Measurements from ENCODE around the gene TMPRSS12.
"Not testable (repeated sequence)": the region's sequence is repeated elsewhere in the genome, so short reads cannot be mapped to it uniquely, and the experiment has no call there.

TMPRSS12 gene

GRCh38 chr12:50859621-50860310 is 17.0 kb downstream of the TMPRSS12 start:
- no peak for DNase-seq

- peak in 1 of 2 experiments; percentile 6 for DNase-seq
Measured at GRCh38 chr12:50862316-50862715, 19.6 kb downstream of the TMPRSS12 start.

- DNase-seq = no peak
Measured at GRCh38 chr12:50865266-50865665, 22.5 kb downstream of the TMPRSS12 start.

- not testable (repeated sequence) for DNase-seq
Measured at GRCh38 chr12:50868881-50869280, 26.2 kb downstream of the TMPRSS12 start.

GRCh38 chr12:50882563-50882962 is 39.8 kb downstream of the TMPRSS12 start:
- DNase-seq = no peak

GRCh38 chr12:50887191-50887590 is 44.5 kb downstream of the TMPRSS12 start:
- DNase-seq = no peak

GRCh38 chr12:50888666-50889065 is 45.9 kb downstream of the TMPRSS12 start:
- DNase-seq = no peak

- DNase-seq = no peak
Measured at GRCh38 chr12:50894241-50894640, 51.5 kb downstream of the TMPRSS12 start.

- DNase-seq = no peak
Measured at GRCh38 chr12:50901685-50902113, 59.0 kb downstream of the TMPRSS12 start.

- not testable (repeated sequence) for DNase-seq
Measured at GRCh38 chr12:50908479-50908878, 65.8 kb downstream of the TMPRSS12 start.

GRCh38 chr12:50912361-50912760 is 69.6 kb downstream of the TMPRSS12 start:
- DNase-seq = not testable (repeated sequence)

GRCh38 chr12:50913224-50913623 is 70.5 kb downstream of the TMPRSS12 start:
- DNase-seq = no peak

- DNase-seq = no peak
Measured at GRCh38 chr12:50914872-50915484, 72.3 kb downstream of the TMPRSS12 start.

GRCh38 chr12:50916292-50916691 is 73.6 kb downstream of the TMPRSS12 start:
- DNase-seq = no peak

GRCh38 chr12:50918584-50919316 is 76.0 kb downstream of the TMPRSS12 start:
- no peak for DNase-seq

GRCh38 chr12:50922820-50923219 is 80.1 kb downstream of the TMPRSS12 start:
- DNase-seq = no peak

GRCh38 chr12:50923361-50924130 is 80.8 kb downstream of the TMPRSS12 start:
- DNase-seq = no peak

GRCh38 chr12:50924131-50924438 is 81.4 kb downstream of the TMPRSS12 start:
- DNase-seq = no peak

- no peak for DNase-seq
Measured at GRCh38 chr12:50924439-50925341, 82.0 kb downstream of the TMPRSS12 start.

GRCh38 chr12:50925342-50925651 is 82.6 kb downstream of the TMPRSS12 start:
- DNase-seq = no peak

- no peak for DNase-seq
Measured at GRCh38 chr12:50925920-50926319, 83.2 kb downstream of the TMPRSS12 start.

- DNase-seq = no peak
Measured at GRCh38 chr12:50926415-50926814, 83.7 kb downstream of the TMPRSS12 start.
